IMR-90 (cell line): ENCODE data around the gene AMPD2. TPM values are rescaled to one million over a fixed set of nuclear protein-coding genes. Genes with fewer than 3 reads are reported as not detected.

Source experiments
- ATAC-seq: fragments of 200-7000 bp; cut with Tn5 transposase; 2 replicates; pipeline ENCODE4 v1.9.1; 2020; ENCODE audit warnings: low read depth, mild to moderate bottlenecking, moderate library complexity
- BruUV-seq: library from RNA; stranded (reverse); fragments of 400-500 nt; replicated peaks from 2 replicates; lab custom pipeline; 2021; lab: Mats Ljungman, UMichigan
- CTCF ChIA-PET: fragments of 300-600 bp; formaldehyde crosslinking; extraction: SDS; loops from one replicate; lab custom pipeline; 2021; ENCODE audit warnings: antibody characterized with exemption; lab: Yijun Ruan, JAX
- POLR2A ChIA-PET: fragments of 300-600 bp; sonication (Branson Sonifier 250); formaldehyde crosslinking; loops from one replicate; lab custom pipeline; 2022; ENCODE audit warnings: antibody characterized with exemption; ENCODE audit not compliant: unreplicated experiment; lab: Charles Lee
- DNase-seq: peaks from one replicate; pipeline ENCODE4 v3.0.0; 2013
- H2AFZ ChIP-seq: replicated peaks from 2 replicates; pipeline ENCODE3; 2013; ENCODE audit warnings: low read length, mild to moderate bottlenecking; ENCODE audit not compliant: poor library complexity
- H2AK5ac ChIP-seq: 2 replicates; pipeline ENCODE4 v1.6.1; 2013; ENCODE audit warnings: low read depth, low read length, inconsistent platforms
- H2AK9ac ChIP-seq: replicated peaks from 2 replicates; pipeline ENCODE3; 2013; ENCODE audit warnings: mild to moderate bottlenecking, low read depth, low read length, moderate library complexity; ENCODE audit not compliant: poor library complexity
- H2BK120ac ChIP-seq: 2 replicates; pipeline ENCODE4 v1.6.1; 2013; ENCODE audit warnings: low read depth, low read length, inconsistent platforms
- H2BK15ac ChIP-seq: 3 replicates; pipeline ENCODE4 v1.6.1; 2013; ENCODE audit warnings: low read depth, low read length, inconsistent platforms
- H2BK20ac ChIP-seq: 2 replicates; pipeline ENCODE4 v1.6.1; 2013; ENCODE audit warnings: low read depth, mild to moderate bottlenecking, inconsistent platforms, low read length, moderate library complexity
- H2BK5ac ChIP-seq: 2 replicates; pipeline ENCODE4 v1.6.1; 2013; ENCODE audit warnings: mild to moderate bottlenecking, low read depth, low read length, inconsistent platforms; ENCODE audit not compliant: poor library complexity, severe bottlenecking
- H3K14ac ChIP-seq: replicated peaks from 2 replicates; pipeline ENCODE4 v1.6.1; 2013; ENCODE audit warnings: low read depth, low read length, inconsistent platforms
- H3K18ac ChIP-seq: 2 replicates; pipeline ENCODE4 v1.6.1; 2013; ENCODE audit warnings: low read depth, low read length, control low read depth
- H3K23ac ChIP-seq: 2 replicates; pipeline ENCODE4 v1.6.1; 2013; ENCODE audit warnings: low read depth, low read length, inconsistent platforms
- H3K27ac ChIP-seq: 2 replicates; pipeline ENCODE4 v1.5.1; 2013; ENCODE audit warnings: mild to moderate bottlenecking, control low read depth, low read length; ENCODE audit not compliant: insufficient read depth
- H3K27me3 ChIP-seq: 2 replicates; pipeline ENCODE4 v1.6.1; 2013; ENCODE audit warnings: low read length; ENCODE audit not compliant: control insufficient read depth, insufficient read depth
- H3K36me3 ChIP-seq: 2 replicates; pipeline ENCODE4 v1.6.1; 2013; ENCODE audit warnings: low read length, mixed read lengths; ENCODE audit not compliant: control insufficient read depth, insufficient read depth
- H3K4ac ChIP-seq: 2 replicates; pipeline ENCODE4 v1.6.1; 2013; ENCODE audit warnings: low read depth, low read length, inconsistent platforms
- H3K4me1 ChIP-seq: 2 replicates; pipeline ENCODE4 v1.6.1; 2013; ENCODE audit warnings: low read length, mixed read lengths; ENCODE audit not compliant: control insufficient read depth, insufficient read depth
- H3K4me2 ChIP-seq: 2 replicates; pipeline ENCODE4 v1.6.1; 2013; ENCODE audit warnings: low read depth, mild to moderate bottlenecking, control low read depth, low read length, moderate library complexity
- H3K4me3 ChIP-seq: 2 replicates; pipeline ENCODE4 v1.5.1; 2013; ENCODE audit warnings: low read depth, mild to moderate bottlenecking, control low read depth, low read length, moderate library complexity; ENCODE audit not compliant: insufficient read depth
- H3K56ac ChIP-seq: 2 replicates; pipeline ENCODE4 v1.6.1; 2013; ENCODE audit warnings: low read length, inconsistent platforms; ENCODE audit not compliant: insufficient read depth; ENCODE audit errors: extremely low read depth
- H3K79me1 ChIP-seq, 2 experiments: 2 replicates each; pipeline ENCODE4 v1.6.1; 2013; ENCODE audit warnings: low read length in 2 of 2, inconsistent platforms in 1 of 2, low read depth in 1 of 2
- H3K9ac ChIP-seq: 2 replicates; pipeline ENCODE4 v1.6.1; 2013; ENCODE audit warnings: low read depth, low read length, control low read depth
- H3K9me1 ChIP-seq: 2 replicates; pipeline ENCODE4 v1.6.1; 2013; ENCODE audit warnings: low read length, inconsistent platforms; ENCODE audit not compliant: insufficient read depth
- H3K9me3 ChIP-seq: 2 replicates; pipeline ENCODE4 v1.6.1; 2013; ENCODE audit warnings: low read length; ENCODE audit not compliant: control insufficient read depth, insufficient read depth
- H4K20me1 ChIP-seq: 2 replicates; pipeline ENCODE4 v1.6.1; 2013; ENCODE audit warnings: low read length, inconsistent platforms; ENCODE audit not compliant: insufficient read depth
- H4K5ac ChIP-seq: 2 replicates; pipeline ENCODE4 v1.6.1; 2013; ENCODE audit warnings: mild to moderate bottlenecking, low read depth, low read length, control low read depth
- H4K8ac ChIP-seq, 2 experiments: 2 replicates each; pipeline ENCODE4 v1.6.1; 2013; ENCODE audit warnings: low read depth in 2 of 2, low read length in 2 of 2, control low read depth in 1 of 2, inconsistent platforms in 1 of 2
- H4K91ac ChIP-seq: 2 replicates; pipeline ENCODE4 v1.6.1; 2013; ENCODE audit warnings: low read depth, low read length, inconsistent platforms; ENCODE audit not compliant: insufficient read depth
- MXI1 ChIP-seq: IDR thresholded peaks from 2 replicates; pipeline ENCODE4 v1.6.1; 2012; ENCODE audit warnings: low read depth, mild to moderate bottlenecking, low read length, moderate library complexity, borderline replicate concordance
- RFX5 ChIP-seq: IDR thresholded peaks from 2 replicates; pipeline ENCODE4 v1.8.0; 2012; ENCODE audit warnings: low read depth, mild to moderate bottlenecking, low read length, moderate library complexity
- WGBS, 2 experiments: methylation state at CpG; one replicate each; pipeline versions ENCODE4 v1.1.5 to v1.1.7; 2013; ENCODE audit warnings: missing lambda C conversion rate in 2 of 2; ENCODE audit not compliant: insufficient read length in 1 of 2; ENCODE audit errors: extremely low coverage in 2 of 2; 5-methylcytosine and 5-hydroxymethylcytosine counted together
- dilution Hi-C: fragments of 300-500 bp; cut with HindIII; formaldehyde crosslinking; loops from one replicate; pipeline ENCODE4 v1.14.3; 2018; ENCODE audit warnings: low sequenced_read_pairs; ENCODE audit not compliant: unreplicated experiment
- in situ Hi-C: fragments of 300-500 bp; cut with MboI; formaldehyde crosslinking; loops from 3 replicates; pipeline ENCODE4 v1.14.3; 2019; ENCODE audit warnings: low sequenced_read_pairs, inconsistent platforms, mixed read lengths
- intact Hi-C: fragments of 100-400 bp; cut with micrococcal nuclease; formaldehyde crosslinking; loops from 2 replicates; pipeline ENCODE4 v1.10.0; 2022
- polyA plus RNA-seq, 3 experiments: library from polyadenylated mRNA; depleted of rRNA; stranded (reverse); fragments of >200 nt; gene quantifications; 2 replicates each; pipeline ENCODE4 v1.2.3, GENCODE V29; 2012; ENCODE audit warnings: low replicate concordance in 1 of 3
- total RNA-seq: library from RNA; depleted of rRNA; stranded (reverse); fragments of >200 nt; gene quantifications from 2 replicates; pipeline ENCODE4 v1.2.3, GENCODE V29; 2012

The AMPD2 gene
- total and polyA plus RNA-seq, 2 of the 4 experiments (the other 2 are of a cell fraction) = 61.5 to 103 TPM

DNA sequence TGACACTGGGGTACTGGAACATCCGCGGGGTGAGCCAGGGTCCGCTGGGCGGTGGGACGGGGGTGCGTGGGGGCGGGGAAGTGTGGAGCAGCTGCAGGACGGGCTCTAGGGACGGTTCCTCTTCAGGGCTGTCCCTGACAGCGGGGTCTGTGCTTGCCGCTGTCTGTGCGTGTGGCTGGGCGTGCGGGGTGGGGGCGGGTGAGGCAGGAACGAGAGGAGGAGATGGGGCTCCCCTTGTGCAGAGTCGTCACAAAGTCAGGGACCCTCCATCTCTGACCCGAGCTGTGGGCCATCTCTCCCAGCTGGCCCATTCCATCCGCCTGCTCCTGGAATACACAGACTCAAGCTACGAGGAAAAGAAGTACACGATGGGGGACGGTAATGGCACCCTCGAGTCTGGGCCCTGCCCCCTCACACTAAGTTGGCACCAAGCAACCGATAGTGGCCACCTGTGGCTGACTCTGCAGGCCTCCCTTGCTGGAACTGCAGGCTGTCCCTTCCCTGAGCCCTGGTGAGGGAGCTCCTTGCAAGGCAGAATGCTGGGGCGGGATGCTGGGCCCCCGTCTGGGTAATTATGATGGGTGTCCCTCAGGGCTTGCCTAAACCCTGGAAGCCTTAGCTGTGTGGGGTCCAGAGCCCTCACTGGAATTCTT is 48.6 kb downstream of the AMPD2 start:
- Histone ChIP-seq H4K5ac (no peak overlapping the region), H3K4me1 (peaks cover 6% of the 10 kb centered on the region; the same call in 1 of the 2 replicates), H2BK120ac (peak overlapping the region; percentile 39; the same call in 1 of the 2 replicates), H2BK20ac (no peak overlapping the region), H3K4ac (peak overlapping the region; percentile 78; the same call in 1 of the 2 replicates), H3K9me3 (no peaks in the 10 kb centered on the region), H4K8ac (peak overlapping the region; percentile 35 to 86; a peak in 2 of 4 replicates), H3K14ac (no peak overlapping the region; the same call in 1 of the 2 replicates), H3K18ac (no peak overlapping the region), H3K4me2 (peak overlapping the region; percentile 97), H2AK9ac (peak overlapping the region; percentile 81), H2BK15ac (no peak overlapping the region), H3K27ac (no peak overlapping the region), H3K9ac (peak overlapping the region; percentile 26), H3K56ac (peak overlapping the region; percentile 24; the same call in 1 of the 2 replicates), H3K79me1 (peaks cover 5 to 14% of the 10 kb centered on the region in 2 experiments; a peak in 2 of 4 replicates), H3K36me3 (peaks cover 9% of the 10 kb centered on the region), H3K23ac (peak overlapping the region; percentile 74; the same call in 1 of the 2 replicates), H2AK5ac (peak overlapping the region; percentile 43; the same call in 1 of the 2 replicates), H2BK5ac (no peak overlapping the region), H4K91ac (no peak overlapping the region), H3K9me1 (peaks cover 7% of the 10 kb centered on the region), H4K20me1 (no peaks in the 10 kb centered on the region), H3K4me3 (peak overlapping the region; percentile 40), H3K27me3 (no peaks in the 10 kb centered on the region), H2AFZ (peak overlapping the region; percentile 54)
- 17% methylated on average over 1 of the region's 26 CpGs; no CpG with 5 or more reads in 1 of the 2 experiments for WGBS, 2 experiments
- ChIA-PET POLR2A (no interaction called here), CTCF (no interaction called here)
- dilution Hi-C loops (no loop called here), in situ Hi-C loops (no loop called here), intact Hi-C loops (no loop called here)
- DNase-seq = peak; percentile 0
- BruUV-seq = no TSS peak
- TF ChIP-seq MXI1 = peak; percentile 0; the same call in 1 of the 2 replicates
- TF ChIP-seq RFX5 = no peak
- peak; percentile 41; the same call in 1 of the 2 replicates for ATAC-seq
